Osteocyte (in vitro differentiated cells): ENCODE results near the gene MYO1A. TPM values are rescaled to one million over a fixed set of nuclear protein-coding genes. Genes with fewer than 3 reads are reported as not detected.

ENCODE experiments used
- DNase-seq: peaks from one replicate; pipeline ENCODE4 v3.0.0; 2021; ENCODE audit warnings: mixed read lengths; ENCODE audit not compliant: unreplicated experiment; ENCODE audit errors: extremely low spot score
- H3K27ac Mint-ChIP-seq: one replicate; pipeline ENCODE4 v1.8.0; 2021; ENCODE audit warnings: mild to moderate bottlenecking, mixed read lengths; ENCODE audit not compliant: unreplicated experiment
- H3K27me3 Mint-ChIP-seq: one replicate; pipeline ENCODE4 v1.8.0; 2021; ENCODE audit warnings: mixed read lengths; ENCODE audit not compliant: unreplicated experiment
- H3K36me3 Mint-ChIP-seq: one replicate; pipeline ENCODE4 v1.8.0; 2021; ENCODE audit warnings: mixed read lengths; ENCODE audit not compliant: unreplicated experiment
- H3K4me1 Mint-ChIP-seq: one replicate; pipeline ENCODE4 v1.8.0; 2021; ENCODE audit warnings: mixed read lengths; ENCODE audit not compliant: unreplicated experiment
- H3K4me3 Mint-ChIP-seq: one replicate; pipeline ENCODE4 v1.8.0; 2021; ENCODE audit warnings: mild to moderate bottlenecking, moderate library complexity, mixed read lengths; ENCODE audit not compliant: unreplicated experiment
- H3K9me3 Mint-ChIP-seq: one replicate; pipeline ENCODE4 v1.8.0; 2021; ENCODE audit warnings: mixed read lengths; ENCODE audit not compliant: unreplicated experiment
- total RNA-seq: library from RNA; stranded (reverse); gene quantifications from 2 replicates; pipeline ENCODE4 v1.2.1, GENCODE V29; 2021
- TF ChIP-seq, protein P1 (sequence below): fragments of 200-600 bp; sonication (generic); IDR thresholded peaks from 2 replicates; pipeline ENCODE4 v1.5.0; 2021; ENCODE audit warnings: antibody characterized with exemption, mild to moderate bottlenecking, moderate library complexity

MYO1A gene
- total RNA-seq, 1 donor from 2014 or later, result not detected

DNA sequence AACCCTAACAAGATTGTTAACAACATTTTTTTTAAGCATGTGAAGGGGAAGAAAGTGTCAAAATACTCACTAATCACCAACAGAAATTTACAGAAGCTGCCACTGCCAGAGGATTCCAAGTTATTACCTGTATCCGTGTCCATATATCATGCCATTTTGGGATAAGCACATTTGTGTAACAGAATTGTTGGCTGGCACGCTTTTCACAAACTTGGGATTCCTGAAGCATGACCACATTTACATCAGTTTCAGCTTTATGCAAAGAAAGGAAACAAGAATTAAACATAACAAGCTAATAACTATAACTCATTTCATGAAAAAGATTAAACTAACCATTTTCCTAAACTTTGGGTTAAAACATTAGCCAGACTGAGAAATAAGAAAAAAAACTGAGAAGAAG, 22.7 kb upstream of the MYO1A start:
- Mint-ChIP-seq H3K4me3 (no peak overlapping the region), H3K27ac (peak overlapping the region; percentile 9), H3K27me3 (no peaks in the 10 kb centered on the region), H3K36me3 (peaks cover 8% of the 10 kb centered on the region), H3K4me1 (peaks cover 13% of the 10 kb centered on the region), H3K9me3 (no peaks in the 10 kb centered on the region)
- no peak for DNase-seq
- TF ChIP-seq, protein P1, sequence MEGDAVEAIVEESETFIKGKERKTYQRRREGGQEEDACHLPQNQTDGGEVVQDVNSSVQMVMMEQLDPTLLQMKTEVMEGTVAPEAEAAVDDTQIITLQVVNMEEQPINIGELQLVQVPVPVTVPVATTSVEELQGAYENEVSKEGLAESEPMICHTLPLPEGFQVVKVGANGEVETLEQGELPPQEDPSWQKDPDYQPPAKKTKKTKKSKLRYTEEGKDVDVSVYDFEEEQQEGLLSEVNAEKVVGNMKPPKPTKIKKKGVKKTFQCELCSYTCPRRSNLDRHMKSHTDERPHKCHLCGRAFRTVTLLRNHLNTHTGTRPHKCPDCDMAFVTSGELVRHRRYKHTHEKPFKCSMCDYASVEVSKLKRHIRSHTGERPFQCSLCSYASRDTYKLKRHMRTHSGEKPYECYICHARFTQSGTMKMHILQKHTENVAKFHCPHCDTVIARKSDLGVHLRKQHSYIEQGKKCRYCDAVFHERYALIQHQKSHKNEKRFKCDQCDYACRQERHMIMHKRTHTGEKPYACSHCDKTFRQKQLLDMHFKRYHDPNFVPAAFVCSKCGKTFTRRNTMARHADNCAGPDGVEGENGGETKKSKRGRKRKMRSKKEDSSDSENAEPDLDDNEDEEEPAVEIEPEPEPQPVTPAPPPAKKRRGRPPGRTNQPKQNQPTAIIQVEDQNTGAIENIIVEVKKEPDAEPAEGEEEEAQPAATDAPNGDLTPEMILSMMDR, result no peak

DNA sequence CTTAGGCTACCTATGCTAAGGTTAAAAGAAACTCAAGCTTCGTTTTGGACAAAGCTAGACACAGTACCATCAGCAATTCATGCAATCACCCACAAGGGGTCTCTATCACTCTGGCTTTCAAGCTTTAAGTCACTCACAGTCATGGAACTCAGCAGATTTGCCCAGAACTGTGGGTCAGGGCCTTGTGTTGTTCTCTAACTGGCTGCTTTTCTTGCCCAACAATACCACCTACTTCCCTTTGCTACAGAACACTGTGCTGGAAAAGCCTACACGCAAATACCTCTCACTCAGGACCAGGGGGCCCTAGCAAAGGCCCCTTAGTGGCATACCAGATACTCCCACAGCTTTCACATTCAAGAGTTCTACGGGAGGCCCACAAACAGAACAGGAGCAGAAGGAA, 19.6 kb upstream of the MYO1A start:
- no peaks in the 10 kb centered on the region for H3K27me3 Mint-ChIP-seq
- TF ChIP-seq, protein P1, result peak; percentile 90
- peaks cover 7% of the 10 kb centered on the region for H3K4me1 Mint-ChIP-seq
- DNase-seq, result no peak
- no peaks in the 10 kb centered on the region for H3K9me3 Mint-ChIP-seq
- H3K4me3 Mint-ChIP-seq, result no peak overlapping the region
- peaks cover 8% of the 10 kb centered on the region for H3K36me3 Mint-ChIP-seq
- H3K27ac Mint-ChIP-seq, result peak overlapping the region; percentile 90

DNA sequence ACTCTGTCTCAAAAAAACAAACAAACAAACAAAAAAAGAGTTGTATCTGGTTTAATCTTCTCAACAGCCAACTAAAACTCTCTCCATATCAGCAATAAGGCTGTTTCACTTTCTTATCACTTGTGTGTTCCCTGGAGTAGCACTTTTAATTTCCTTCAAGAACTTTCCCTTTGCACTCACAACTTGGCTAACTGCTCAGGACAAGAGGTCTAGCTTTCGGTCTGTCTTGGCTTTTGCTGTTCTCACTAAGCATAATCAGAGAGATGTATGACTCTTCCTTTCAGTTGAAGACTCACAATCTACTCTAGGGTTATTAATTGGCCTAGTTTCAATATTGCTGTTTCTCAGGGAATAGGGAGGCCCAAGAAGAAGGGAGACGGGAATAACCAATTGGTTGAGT, 16.3 kb upstream of the MYO1A start:
- Mint-ChIP-seq H3K36me3 (peaks cover 8% of the 10 kb centered on the region), H3K27me3 (no peaks in the 10 kb centered on the region), H3K4me1 (peaks cover 6% of the 10 kb centered on the region), H3K9me3 (no peaks in the 10 kb centered on the region), H3K27ac (no peak overlapping the region), H3K4me3 (no peak overlapping the region)
- TF ChIP-seq, protein P1, result no peak
- no peak for DNase-seq

DNA sequence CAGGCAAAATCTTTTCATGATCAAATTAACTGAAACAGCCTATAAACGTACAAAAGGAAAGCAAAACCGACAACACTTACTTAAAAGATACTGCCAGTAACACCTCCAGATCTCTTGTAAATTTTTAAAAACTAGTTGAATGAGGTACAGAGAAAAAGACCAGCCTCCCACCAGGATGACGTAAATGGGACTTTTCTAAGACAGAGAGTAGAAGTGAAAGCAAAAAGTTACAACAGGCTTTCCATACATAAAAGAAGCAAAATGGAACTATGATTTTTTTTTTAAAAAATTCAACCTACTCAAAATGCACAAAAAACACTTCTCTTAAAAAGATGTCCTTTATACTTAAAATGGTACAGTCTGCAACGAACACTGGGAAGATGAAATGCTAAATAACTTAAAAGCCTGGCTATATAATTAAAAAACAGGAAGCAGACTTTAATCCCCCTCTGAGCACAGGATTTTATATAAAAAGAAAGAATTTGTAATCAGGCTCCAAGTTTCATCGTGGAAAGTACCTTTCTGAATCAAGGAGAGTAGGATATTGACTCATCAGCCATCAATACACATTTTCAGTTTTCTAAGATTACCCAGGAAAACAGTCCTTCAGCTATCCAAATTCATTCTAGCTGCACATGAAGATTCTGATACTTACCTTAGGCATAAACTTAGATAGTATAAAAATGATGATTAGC, 14.2 kb upstream of the MYO1A start:
- Mint-ChIP-seq H3K36me3 (peaks cover 7% of the 10 kb centered on the region), H3K27me3 (no peaks in the 10 kb centered on the region), H3K4me3 (no peak overlapping the region), H3K9me3 (no peaks in the 10 kb centered on the region), H3K27ac (no peak overlapping the region), H3K4me1 (no peaks in the 10 kb centered on the region)
- DNase-seq, result no peak
- TF ChIP-seq, protein P1, result no peak

DNA sequence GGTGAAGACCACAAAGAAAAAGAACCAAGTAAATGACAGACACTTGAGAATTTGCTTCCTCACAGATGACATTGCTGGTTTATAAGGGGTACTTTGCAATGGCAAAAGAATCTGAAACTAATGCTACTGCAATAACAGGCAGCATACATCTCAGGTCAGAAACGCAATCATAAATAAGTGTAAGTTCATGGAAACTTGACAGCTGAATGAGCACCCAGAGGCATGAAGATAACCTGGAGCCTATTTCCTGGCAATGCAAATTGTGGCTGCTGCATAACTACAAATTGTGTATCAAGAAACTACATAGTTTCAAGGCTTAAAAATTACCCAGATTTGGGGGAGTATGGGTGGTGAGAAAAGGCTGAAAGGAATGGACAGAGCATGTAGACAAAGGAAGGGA, 8.5 kb upstream of the MYO1A start:
- TF ChIP-seq, protein P1, result no peak
- Mint-ChIP-seq H3K27ac (no peak overlapping the region), H3K4me3 (no peak overlapping the region), H3K36me3 (peaks cover 20% of the 10 kb centered on the region), H3K4me1 (no peaks in the 10 kb centered on the region), H3K9me3 (no peaks in the 10 kb centered on the region), H3K27me3 (no peaks in the 10 kb centered on the region)
- DNase-seq, result no peak
